H1 (cell line): Measurements from ENCODE around the gene ANKRD50. TPM values are rescaled to one million over a fixed set of nuclear protein-coding genes. Genes with fewer than 3 reads are reported as not detected.

Experiments
- CTCF ChIA-PET: fragments of 300-600 bp; sonication (Branson Sonifier 250); formaldehyde crosslinking; loops from one replicate; lab custom pipeline; 2021; ENCODE audit not compliant: partially characterized antibody; lab: Charles Lee
- POLR2A ChIA-PET: fragments of 300-600 bp; sonication (Branson Sonifier 250); formaldehyde crosslinking; loops from one replicate; lab custom pipeline; 2021; ENCODE audit warnings: inconsistent platforms; ENCODE audit not compliant: partially characterized antibody; lab: Charles Lee
- DNase-seq, 2 experiments: peaks; one replicate each; pipeline versions ENCODE4 v3.0.0 to v3.0.0-alpha.2; 2010 to 2022; ENCODE audit warnings: low spot score in 2 of 2, low read depth in 1 of 2, mixed read lengths in 1 of 2
- FAIRE-seq: peaks from 2 replicates; lab custom pipeline; 2011; peaks lifted over from hg19 to GRCh38; lab: Jason Lieb, UNC
- H2AFZ ChIP-seq: 2 replicates; pipeline ENCODE4 v1.8.1; 2012; ENCODE audit warnings: low read length, inconsistent platforms
- H2AK5ac ChIP-seq: 2 replicates; pipeline ENCODE4 v1.6.1; 2013; ENCODE audit warnings: low read depth, low read length
- H2BK120ac ChIP-seq: replicated peaks from 2 replicates; pipeline ENCODE3; 2013; ENCODE audit warnings: low read depth, low read length, inconsistent platforms
- H2BK12ac ChIP-seq: 2 replicates; pipeline ENCODE4 v1.6.1; 2013; ENCODE audit warnings: low read depth, low read length
- H2BK15ac ChIP-seq: 2 replicates; pipeline ENCODE4 v1.6.1; 2013; ENCODE audit warnings: low read length
- H2BK20ac ChIP-seq: 2 replicates; pipeline ENCODE4 v1.6.1; 2013; ENCODE audit warnings: low read length
- H2BK5ac ChIP-seq: 2 replicates; pipeline ENCODE4 v1.6.1; 2013; ENCODE audit warnings: low read depth, low read length
- H3K14ac ChIP-seq: 2 replicates; pipeline ENCODE4 v1.6.1; 2013; ENCODE audit warnings: inconsistent platforms; ENCODE audit not compliant: insufficient read length
- H3K18ac ChIP-seq: 2 replicates; pipeline ENCODE4 v1.6.1; 2013; ENCODE audit warnings: low read length; ENCODE audit errors: extremely low read depth
- H3K23ac ChIP-seq: 2 replicates; pipeline ENCODE4 v1.6.1; 2013; ENCODE audit warnings: inconsistent platforms; ENCODE audit not compliant: insufficient read length
- H3K23me2 ChIP-seq: 2 replicates; pipeline ENCODE4 v1.6.1; 2013; ENCODE audit warnings: low read depth, low read length
- H3K27ac ChIP-seq: 2 replicates; pipeline ENCODE4 v1.6.1; 2011; ENCODE audit warnings: low read depth, low read length, inconsistent platforms
- H3K27me3 ChIP-seq, 4 experiments: replicated peaks in 1 of 4; 1 replicate in 1 of 4; 2 replicates in 3 of 4; pipeline versions ENCODE4 v1.6.1 to v1.8.1; 2011 to 2013; ENCODE audit warnings: low read length in 3 of 4, mild to moderate bottlenecking in 3 of 4, inconsistent platforms in 2 of 4, mixed read lengths in 2 of 4, moderate library complexity in 1 of 4; ENCODE audit not compliant: control insufficient read depth in 3 of 4, insufficient read depth in 3 of 4; ENCODE audit errors: extremely low read depth in 1 of 4
- H3K36me3 ChIP-seq, 4 experiments: 2 replicates each; pipeline versions ENCODE4 v1.6.1 to v1.8.1; 2011 to 2013; ENCODE audit warnings: mild to moderate bottlenecking in 4 of 4, low read length in 3 of 4, moderate library complexity in 2 of 4, control low read depth in 1 of 4, inconsistent platforms in 1 of 4; ENCODE audit not compliant: insufficient read depth in 4 of 4, control insufficient read depth in 2 of 4
- H3K4ac ChIP-seq: replicated peaks from 2 replicates; pipeline ENCODE3; 2013; ENCODE audit warnings: low read length, low read depth, mixed read lengths, inconsistent platforms; ENCODE audit not compliant: insufficient read length
- H3K4me1 ChIP-seq, 4 experiments: replicated peaks in 1 of 4; 1 replicate in 1 of 4; 2 replicates in 3 of 4; pipeline versions ENCODE4 v1.6.1 to v1.8.1; 2011 to 2013; ENCODE audit warnings: low read length in 3 of 4, inconsistent platforms in 2 of 4, mixed read lengths in 1 of 4; ENCODE audit not compliant: insufficient read depth in 4 of 4, control insufficient read depth in 3 of 4
- H3K4me2 ChIP-seq, 2 experiments: 2 replicates each; pipeline versions ENCODE4 v1.6.1 to v1.8.1; 2011 to 2013; ENCODE audit warnings: low read depth in 2 of 2, low read length in 2 of 2, control low read depth in 1 of 2, inconsistent platforms in 1 of 2, mild to moderate bottlenecking in 1 of 2; ENCODE audit not compliant: insufficient read depth in 1 of 2
- H3K4me3 ChIP-seq, 4 experiments: fragments of 200-600, 300-600 bp in 1 of 4; sonication (generic), shearing (Covaris generic), sonication (Bioruptor Twin) in 1 of 4; 2 replicates each; pipeline versions ENCODE4 v1.5.1 to v1.8.1; 2011 to 2016; ENCODE audit warnings: low read length in 4 of 4, low read depth in 3 of 4, control low read depth in 2 of 4, inconsistent platforms in 2 of 4, mild to moderate bottlenecking in 2 of 4, mixed read lengths in 1 of 4, moderate library complexity in 1 of 4; ENCODE audit not compliant: insufficient read depth in 2 of 4; ENCODE audit errors: extremely low read depth in 1 of 4
- H3K56ac ChIP-seq: replicated peaks from 2 replicates; pipeline ENCODE3; 2013; ENCODE audit warnings: low read depth, mild to moderate bottlenecking, mixed read lengths, low read length, inconsistent platforms; ENCODE audit not compliant: insufficient read length
- H3K79me1 ChIP-seq: 2 replicates; pipeline ENCODE4 v1.6.1; 2013; ENCODE audit warnings: low read depth, low read length, control low read depth
- H3K79me2 ChIP-seq, 2 experiments: 2 replicates each; pipeline versions ENCODE4 v1.6.1 to v1.8.1; 2012 to 2013; ENCODE audit warnings: low read length in 2 of 2, mild to moderate bottlenecking in 2 of 2, inconsistent platforms in 1 of 2; ENCODE audit not compliant: insufficient read depth in 2 of 2, control insufficient read depth in 1 of 2
- H3K9ac ChIP-seq, 4 experiments: replicated peaks in 1 of 4; 1 replicate in 1 of 4; 2 replicates in 3 of 4; pipeline versions ENCODE4 v1.6.1 to v1.8.1; 2011 to 2013; ENCODE audit warnings: low read depth in 3 of 4, low read length in 3 of 4, control low read depth in 2 of 4, mild to moderate bottlenecking in 2 of 4, moderate library complexity in 2 of 4, inconsistent platforms in 1 of 4; ENCODE audit errors: extremely low read depth in 1 of 4
- H3K9me3 ChIP-seq, 2 experiments: 2 replicates each; pipeline versions ENCODE4 v1.6.1 to v1.8.1; 2012 to 2013; ENCODE audit warnings: mild to moderate bottlenecking in 2 of 2, moderate library complexity in 2 of 2, control low read depth in 1 of 2, inconsistent platforms in 1 of 2, low read depth in 1 of 2, low read length in 1 of 2, mixed read lengths in 1 of 2; ENCODE audit not compliant: insufficient read depth in 2 of 2
- H4K20me1 ChIP-seq, 2 experiments: replicated peaks in 1 of 2; 2 replicates each; pipeline versions ENCODE3 to v1.8.1; 2011 to 2013; ENCODE audit warnings: inconsistent platforms in 2 of 2, low read length in 2 of 2, mild to moderate bottlenecking in 1 of 2; ENCODE audit not compliant: insufficient read depth in 2 of 2, control insufficient read depth in 1 of 2
- H4K5ac ChIP-seq: 2 replicates; pipeline ENCODE4 v1.6.1; 2013; ENCODE audit warnings: low read length, low read depth, mixed read lengths, inconsistent platforms; ENCODE audit not compliant: insufficient read length
- H4K8ac ChIP-seq: 2 replicates; pipeline ENCODE4 v1.8.0; 2013; ENCODE audit warnings: mild to moderate bottlenecking, moderate library complexity, low read length, inconsistent platforms; ENCODE audit not compliant: insufficient read depth; ENCODE audit errors: extremely low read depth
- H4K91ac ChIP-seq: replicated peaks from 2 replicates; pipeline ENCODE3; 2013; ENCODE audit warnings: low read length, mixed read lengths, inconsistent platforms; ENCODE audit not compliant: insufficient read length
- CHD2 ChIP-seq: IDR thresholded peaks from 2 replicates; pipeline ENCODE4 v1.6.1; 2012; ENCODE audit warnings: low read length, improper control_type of control experiment
- EZH2 ChIP-seq: fragments of 200-600 bp; sonication (generic); IDR thresholded peaks from 2 replicates; pipeline ENCODE4 v1.7.1; 2012; ENCODE audit warnings: low read depth, mild to moderate bottlenecking, moderate library complexity, low read length, inconsistent platforms; ENCODE audit not compliant: severe bottlenecking
- JUND ChIP-seq: IDR thresholded peaks from 2 replicates; pipeline ENCODE4 v1.6.1; 2011; ENCODE audit warnings: mild to moderate bottlenecking, improper control_type of control experiment, low read length
- WGBS, 2 experiments: shearing (Covaris generic) in 1 of 2; methylation state at CpG; one replicate each; pipeline versions ENCODE4 v1.1.6 to v1.1.7; 2013 to 2015; ENCODE audit warnings: low lambda C conversion rate in 2 of 2, mixed read lengths in 2 of 2, inconsistent platforms in 1 of 2, low coverage in 1 of 2, missing lambda C conversion rate in 1 of 2; ENCODE audit not compliant: insufficient replicate concordance in 2 of 2, insufficient coverage in 1 of 2, insufficient read length in 1 of 2; ENCODE audit errors: extremely low coverage in 1 of 2, missing lambda C conversion rate in 1 of 2; 5-methylcytosine and 5-hydroxymethylcytosine counted together
- polyA plus RNA-seq, 7 experiments: library from polyadenylated mRNA; depleted of rRNA in 3 of 7; stranded (reverse) in 5 of 7; unstranded in 2 of 7; fragments of >200 nt in 5 of 7; fragments of 200-250 nt in 2 of 7; gene quantifications; 1 replicate in 5 of 7; 2 replicates in 1 of 7; 4 replicates in 1 of 7; pipeline versions ENCODE4 v1.2.1 to v1.2.3, GENCODE V29; 2011 to 2013; ENCODE audit warnings: missing spikeins in 2 of 7, mixed read lengths in 2 of 7
- total RNA-seq: library from RNA; stranded (reverse); fragmentation: NEBNext Ultra II Directional; extraction: Animal tissue kit (Norgen Biotek cat#: 25700); gene quantifications from 2 replicates; pipeline ENCODE4 v1.2.1, GENCODE V29; 2021

The ANKRD50 gene
- total and polyA plus RNA-seq, 2 of the 8 experiments (the other 6 are each of a cell fraction or from before 2014, with no cell fraction given) = 8.5 to 25.0 TPM

DNA sequence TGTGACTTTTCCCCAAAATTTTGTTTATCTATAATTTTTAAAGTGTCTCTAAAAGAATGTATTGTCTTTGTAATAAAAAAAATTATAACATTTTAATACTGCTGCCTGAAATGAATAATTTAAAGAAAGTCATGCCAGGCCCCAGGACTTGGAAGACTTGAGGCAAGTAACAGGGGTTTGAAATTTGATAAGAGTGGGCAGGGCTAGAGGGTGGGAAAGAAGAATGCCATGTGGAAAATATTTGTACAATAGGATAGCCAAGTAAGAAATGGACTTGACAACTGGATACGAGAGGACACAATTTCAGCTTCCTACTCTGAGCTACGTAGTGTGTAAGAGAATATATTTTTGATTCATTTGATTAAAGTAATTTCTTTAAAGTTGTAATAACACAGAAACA, 36.9 kb upstream of the ANKRD50 start:
- Histone ChIP-seq H4K91ac (no peak overlapping the region), H3K4ac (no peak overlapping the region), H3K9ac (no peak overlapping the region), H2AFZ (no peak overlapping the region), H3K23ac (no peak overlapping the region), H2AK5ac (no peak overlapping the region), H3K4me2 (no peak overlapping the region), H3K4me3 (no peak overlapping the region), H4K5ac (no peak overlapping the region), H3K9me3 (no peaks in the 10 kb centered on the region), H2BK5ac (no peak overlapping the region), H3K79me2 (no peaks in the 10 kb centered on the region), H3K4me1 (no peaks in the 10 kb centered on the region), H3K18ac (no peak overlapping the region), H3K14ac (no peak overlapping the region), H2BK12ac (no peak overlapping the region), H3K36me3 (no peaks in the 10 kb centered on the region), H3K27me3 (peaks cover 0 to 2% (median 0%) of the 10 kb centered on the region in 4 experiments; a peak in 1 of 7 replicates), H2BK20ac (no peak overlapping the region), H4K20me1 (no peaks in the 10 kb centered on the region), H3K79me1 (no peaks in the 10 kb centered on the region), H4K8ac (no peak overlapping the region), H3K23me2 (no peaks in the 10 kb centered on the region), H2BK120ac (no peak overlapping the region), H3K56ac (no peak overlapping the region), H3K27ac (no peak overlapping the region), H2BK15ac (no peak overlapping the region)
- POLR2A ChIA-PET = interaction anchor here (1.0 kb wide), 1 partner anchor 11 kb away, joined by 3 read pairs; no protein-coding TSS in a partner anchor
- WGBS, 2 experiments = 97% methylated on average over 2 of the region's 2 CpGs; no CpG with 5 or more reads in 1 of the 2 experiments
- CTCF ChIA-PET = interaction anchor here (1.4 kb wide), 1 partner anchor 14 kb away, joined by 3 read pairs; no protein-coding TSS in a partner anchor
- no peak for DNase-seq
- FAIRE-seq = no peak
- TF ChIP-seq JUND = no peak
- TF ChIP-seq CHD2 = no peak
- TF ChIP-seq EZH2 = no peak
